GM20000 (cell line): Measurements from ENCODE around the gene MRPL43.

Source experiments
- DNase-seq: peaks from one replicate; pipeline ENCODE4 v3.0.0; 2012; ENCODE audit warnings: low spot score
- TF ChIP-seq, protein P1 (sequence below): IDR thresholded peaks from 2 replicates; pipeline ENCODE4 v1.5.1; 2012; ENCODE audit warnings: mild to moderate bottlenecking, control low read depth; ENCODE audit errors: extremely low read depth, missing control alignments

The MRPL43 gene

DNA sequence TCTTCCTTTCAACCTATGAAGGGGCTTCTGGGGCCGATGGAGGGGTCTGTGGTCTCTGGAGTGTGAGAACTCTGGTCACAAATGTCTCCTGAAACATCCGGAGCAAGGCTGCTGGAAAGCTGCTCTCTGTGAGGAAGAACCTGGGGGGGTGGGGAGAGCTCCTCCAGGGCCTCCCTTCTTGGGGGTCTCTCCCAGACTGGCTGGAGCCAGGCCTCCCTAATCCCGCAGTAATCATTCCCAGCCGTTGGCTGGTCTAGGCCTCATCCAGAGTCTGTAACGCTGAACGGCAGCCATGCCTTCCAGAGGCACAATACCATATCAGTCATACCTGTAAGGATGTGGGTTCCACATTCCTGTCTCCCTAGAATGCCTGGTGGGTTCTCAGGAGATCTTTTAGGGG is 7.9 kb upstream of the MRPL43 start:
- no peak for DNase-seq
- TF ChIP-seq, protein P1, sequence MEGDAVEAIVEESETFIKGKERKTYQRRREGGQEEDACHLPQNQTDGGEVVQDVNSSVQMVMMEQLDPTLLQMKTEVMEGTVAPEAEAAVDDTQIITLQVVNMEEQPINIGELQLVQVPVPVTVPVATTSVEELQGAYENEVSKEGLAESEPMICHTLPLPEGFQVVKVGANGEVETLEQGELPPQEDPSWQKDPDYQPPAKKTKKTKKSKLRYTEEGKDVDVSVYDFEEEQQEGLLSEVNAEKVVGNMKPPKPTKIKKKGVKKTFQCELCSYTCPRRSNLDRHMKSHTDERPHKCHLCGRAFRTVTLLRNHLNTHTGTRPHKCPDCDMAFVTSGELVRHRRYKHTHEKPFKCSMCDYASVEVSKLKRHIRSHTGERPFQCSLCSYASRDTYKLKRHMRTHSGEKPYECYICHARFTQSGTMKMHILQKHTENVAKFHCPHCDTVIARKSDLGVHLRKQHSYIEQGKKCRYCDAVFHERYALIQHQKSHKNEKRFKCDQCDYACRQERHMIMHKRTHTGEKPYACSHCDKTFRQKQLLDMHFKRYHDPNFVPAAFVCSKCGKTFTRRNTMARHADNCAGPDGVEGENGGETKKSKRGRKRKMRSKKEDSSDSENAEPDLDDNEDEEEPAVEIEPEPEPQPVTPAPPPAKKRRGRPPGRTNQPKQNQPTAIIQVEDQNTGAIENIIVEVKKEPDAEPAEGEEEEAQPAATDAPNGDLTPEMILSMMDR = no peak

DNA sequence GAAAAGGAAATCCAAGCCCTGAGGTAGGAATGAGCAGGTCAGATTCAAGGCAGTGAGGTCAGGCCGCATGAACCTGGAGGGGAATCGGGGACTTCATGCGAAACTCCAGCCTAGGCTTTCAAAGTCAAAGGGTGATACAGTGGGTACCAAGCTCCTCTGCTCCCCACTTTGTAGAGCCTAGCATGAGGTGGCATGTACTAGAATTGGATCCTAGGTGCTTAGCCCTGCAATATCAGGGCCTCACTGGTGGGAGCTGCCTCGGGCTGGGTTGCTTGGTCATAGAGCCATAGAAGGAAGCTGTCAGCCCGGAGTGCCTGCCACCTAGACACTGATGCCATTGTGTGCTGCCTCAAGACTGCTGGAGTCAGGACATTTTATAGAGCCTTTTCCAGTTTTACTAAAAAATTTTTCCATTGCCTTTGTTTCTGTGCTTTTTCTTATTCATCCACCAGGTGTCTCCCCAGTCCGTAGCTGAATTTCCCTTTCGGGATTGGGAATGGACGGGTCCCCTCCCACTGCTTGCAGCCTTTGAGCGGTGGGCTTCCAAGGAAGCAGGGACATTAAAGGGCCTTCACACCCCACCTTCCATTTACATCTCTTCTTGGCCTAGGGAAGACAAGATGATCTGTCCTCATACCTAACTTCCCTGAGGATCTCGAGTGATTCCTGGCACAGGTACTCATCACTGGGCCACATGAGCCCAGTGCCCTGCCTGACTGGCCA is 6.8 kb upstream of the MRPL43 start:
- DNase-seq = no peak
- TF ChIP-seq, protein P1 = no peak

DNA sequence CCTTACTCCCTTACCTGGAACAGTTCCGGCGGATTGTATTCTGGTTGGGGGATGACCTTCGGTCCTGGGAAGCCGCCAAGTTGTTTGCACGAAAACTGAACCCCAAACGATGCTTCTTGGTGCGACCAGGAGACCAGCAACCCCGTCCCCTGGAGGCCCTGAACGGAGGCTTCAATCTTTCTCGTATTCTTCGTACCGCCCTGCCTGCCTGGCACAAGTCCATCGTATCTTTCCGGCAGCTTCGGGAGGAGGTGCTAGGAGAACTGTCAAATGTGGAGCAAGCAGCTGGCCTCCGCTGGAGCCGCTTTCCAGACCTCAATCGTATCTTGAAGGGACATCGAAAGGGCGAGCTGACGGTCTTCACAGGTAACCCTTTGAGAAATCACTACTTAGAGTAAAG is 1.8 kb upstream of the MRPL43 start:
- DNase-seq = no peak
- TF ChIP-seq, protein P1 = no peak

DNA sequence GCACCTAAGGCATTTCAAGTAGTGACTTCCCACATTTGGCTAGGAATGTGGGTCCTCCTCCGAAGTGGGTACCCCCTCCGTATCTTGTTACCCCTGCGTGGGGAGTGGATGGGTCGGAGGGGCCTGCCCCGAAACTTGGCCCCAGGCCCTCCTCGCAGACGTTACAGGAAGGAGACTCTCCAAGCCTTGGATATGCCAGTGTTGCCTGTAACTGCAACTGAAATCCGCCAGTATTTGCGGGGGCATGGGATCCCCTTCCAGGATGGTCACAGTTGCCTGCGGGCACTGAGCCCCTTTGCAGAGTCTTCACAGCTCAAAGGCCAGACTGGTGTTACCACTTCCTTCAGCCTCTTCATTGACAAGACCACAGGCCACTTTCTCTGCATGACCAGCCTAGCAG is 869 bp upstream of the MRPL43 start:
- TF ChIP-seq, protein P1 = no peak
- DNase-seq = no peak

DNA sequence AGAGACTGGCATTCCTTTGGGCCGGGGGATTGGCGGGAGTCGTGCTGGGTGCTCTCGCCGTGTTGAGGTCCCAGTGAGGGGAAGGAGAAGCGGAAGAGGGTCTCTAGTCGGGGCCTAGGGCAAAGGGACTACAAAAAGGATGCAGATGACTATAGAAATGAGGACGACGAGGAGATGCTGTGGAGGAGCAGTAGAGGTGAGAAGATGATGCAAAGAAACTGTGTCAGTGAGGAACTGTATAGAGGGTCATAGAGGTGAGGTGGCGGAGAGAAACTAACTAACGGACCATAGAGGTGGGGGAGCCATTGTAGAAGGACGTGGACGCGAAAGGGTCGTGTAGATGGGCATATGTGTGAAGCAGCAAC is 370 bp upstream of the MRPL43 start:
- TF ChIP-seq, protein P1 = no peak
- DNase-seq = no peak

DNA sequence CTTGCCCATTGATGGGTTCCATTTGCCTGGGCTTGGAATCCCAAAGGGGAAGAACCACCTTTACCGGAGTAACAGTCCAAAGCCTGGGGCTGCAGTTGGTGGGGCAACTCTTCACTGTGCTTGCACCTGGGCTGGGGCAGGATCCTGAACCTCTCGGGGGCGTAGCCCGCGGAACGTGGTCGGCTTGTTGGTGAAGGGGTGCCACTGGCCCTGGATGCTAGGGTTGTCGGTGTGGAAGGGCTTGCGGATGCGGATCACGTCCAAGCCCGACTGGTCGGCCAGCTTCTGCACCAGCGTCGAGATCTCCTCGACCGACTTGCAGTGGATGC is 710 bp downstream of the MRPL43 start:
- DNase-seq = no peak
- TF ChIP-seq, protein P1 = no peak

DNA sequence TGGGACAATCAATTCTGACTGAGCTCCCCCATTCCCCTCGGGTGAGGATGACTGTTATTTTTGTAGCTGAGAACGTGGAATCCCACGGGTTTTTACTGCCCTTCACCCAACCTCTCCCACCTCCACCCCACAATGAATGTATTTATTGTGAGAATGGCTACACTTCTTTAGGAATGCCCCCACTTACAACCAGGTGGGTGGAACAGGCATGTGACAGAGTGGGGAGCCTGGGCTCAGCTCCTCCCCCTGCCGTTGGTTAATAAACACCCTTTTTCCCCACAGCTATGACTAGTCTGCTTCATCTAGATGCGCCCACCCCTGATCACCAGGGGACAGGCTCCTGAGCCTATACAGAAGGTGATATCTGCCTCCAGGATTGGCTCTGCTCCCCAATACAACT is 2.0 kb downstream of the MRPL43 start:
- TF ChIP-seq, protein P1 = no peak
- DNase-seq = no peak
